ENCODE measurements around the gene TTC23L.

The TTC23L gene

GRCh38 chr5:34833976-34834793 lies 4.8 kb upstream of the TTC23L start:
- no peak for DNase-seq

- no peak for DNase-seq
Observed at GRCh38 chr5:34834794-34835089, 4.2 kb upstream of the TTC23L start.

- DNase-seq: no peak
Observed at GRCh38 chr5:34835664-34836063, 3.3 kb upstream of the TTC23L start.

GRCh38 chr5:34841816-34842215 lies 2.9 kb downstream of the TTC23L start:
- no peak for DNase-seq

- no peak for DNase-seq
Observed at GRCh38 chr5:34842554-34842953, 3.6 kb downstream of the TTC23L start.

- peak; percentile 24 for DNase-seq
Observed at GRCh38 chr5:34843497-34843896, 4.5 kb downstream of the TTC23L start.

- DNase-seq: no peak
Observed at GRCh38 chr5:34844106-34844505, 5.1 kb downstream of the TTC23L start.

- no peak for DNase-seq
Observed at GRCh38 chr5:34844999-34845398, 6.0 kb downstream of the TTC23L start.

- DNase-seq: no peak
Observed at GRCh38 chr5:34847056-34847455, 8.1 kb downstream of the TTC23L start.

- no peak for DNase-seq
Observed at GRCh38 chr5:34847552-34847951, 8.6 kb downstream of the TTC23L start.

GRCh38 chr5:34848230-34848629 lies 9.3 kb downstream of the TTC23L start:
- no peak for DNase-seq

- no peak for DNase-seq
Observed at GRCh38 chr5:34849253-34849652, 10.3 kb downstream of the TTC23L start.

- DNase-seq: no peak
Observed at GRCh38 chr5:34854459-34855174, 15.7 kb downstream of the TTC23L start.

- DNase-seq: peak; percentile 28
Observed at GRCh38 chr5:34857161-34857560, 18.2 kb downstream of the TTC23L start.

GRCh38 chr5:34857894-34858293 lies 18.9 kb downstream of the TTC23L start:
- no peak for DNase-seq

- DNase-seq: peak; percentile 73
Observed at GRCh38 chr5:34858790-34859189, 19.8 kb downstream of the TTC23L start.

GRCh38 chr5:34859253-34859652 lies 20.3 kb downstream of the TTC23L start:
- no peak for DNase-seq

GRCh38 chr5:34863946-34864345 lies 25.0 kb downstream of the TTC23L start:
- no peak for DNase-seq

- DNase-seq: peak; percentile 20
Observed at GRCh38 chr5:34865091-34865490, 26.1 kb downstream of the TTC23L start.

- no peak for DNase-seq
Observed at GRCh38 chr5:34866989-34867471, 28.1 kb downstream of the TTC23L start.

GRCh38 chr5:34867660-34868059 lies 28.7 kb downstream of the TTC23L start:
- DNase-seq: no peak

- DNase-seq: no peak
Observed at GRCh38 chr5:34868791-34869190, 29.8 kb downstream of the TTC23L start.

GRCh38 chr5:34869256-34869655 lies 30.3 kb downstream of the TTC23L start:
- no peak for DNase-seq

GRCh38 chr5:34870382-34870781 lies 31.4 kb downstream of the TTC23L start:
- DNase-seq: no peak

Data from fibroblast of upper back skin (primary cell).